GM18861 (cell line): ENCODE measurements around the gene ABCA3.
A peak's percentile ranks its signal among the peaks of the same experiment; 100 is the strongest.
"Not testable (repeated sequence)": the region's sequence is repeated elsewhere in the genome, so short reads cannot be mapped to it uniquely, and the experiment has no call there.

Experiments
- ATAC-seq: cut with Tn5 transposase; IDR thresholded peaks from one replicate; pipeline ENCODE4 v1.9.1; 2021; ENCODE audit not compliant: unreplicated experiment

Gene ABCA3

DNA sequence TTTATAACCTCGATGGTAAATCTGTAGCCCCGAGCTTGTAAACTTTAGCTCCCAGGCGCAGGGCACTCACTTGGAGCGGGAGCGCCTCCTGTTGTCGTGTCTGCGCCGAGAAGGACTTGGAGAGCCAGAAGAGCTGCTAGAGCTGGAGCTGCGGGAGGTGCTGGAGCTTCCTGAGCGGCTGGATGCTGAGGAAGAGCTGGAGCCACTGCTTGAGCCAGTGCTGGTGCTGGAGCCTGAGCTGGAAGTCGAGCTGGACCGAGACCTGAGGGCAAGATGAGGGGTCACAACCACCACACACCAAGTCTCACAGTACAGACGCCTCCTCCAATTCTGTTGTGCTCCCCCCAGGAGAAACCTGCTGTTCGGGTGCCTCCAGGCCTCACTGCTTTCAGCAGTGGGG is 77.5 kb downstream of the ABCA3 start:
- ATAC-seq, result not testable (repeated sequence)

GRCh38 chr16:2260250-2260649 is 80.3 kb downstream of the ABCA3 start:
- ATAC-seq, result no peak

- not testable (repeated sequence) for ATAC-seq
Measured at GRCh38 chr16:2258530-2258929, 82.0 kb downstream of the ABCA3 start.

DNA sequence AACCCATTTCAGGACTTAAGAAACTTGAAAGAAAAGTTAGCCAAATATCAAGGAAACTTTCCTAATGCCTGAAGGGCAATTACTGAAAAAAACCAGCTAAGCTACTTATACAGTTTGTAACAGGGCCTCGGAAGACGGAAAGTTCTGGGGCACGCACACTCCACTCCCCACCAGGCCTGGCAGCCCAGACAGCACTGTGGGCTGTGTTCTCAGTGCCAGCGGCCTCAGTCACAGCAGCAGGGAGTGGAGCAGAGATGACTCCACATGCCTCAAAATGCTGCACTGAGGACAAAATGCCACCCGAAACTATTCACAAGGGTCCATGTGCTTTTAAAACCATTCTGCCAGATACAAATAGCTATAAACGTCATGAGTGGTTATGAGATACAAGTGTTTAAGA is 82.8 kb downstream of the ABCA3 start:
- no peak for ATAC-seq

DNA sequence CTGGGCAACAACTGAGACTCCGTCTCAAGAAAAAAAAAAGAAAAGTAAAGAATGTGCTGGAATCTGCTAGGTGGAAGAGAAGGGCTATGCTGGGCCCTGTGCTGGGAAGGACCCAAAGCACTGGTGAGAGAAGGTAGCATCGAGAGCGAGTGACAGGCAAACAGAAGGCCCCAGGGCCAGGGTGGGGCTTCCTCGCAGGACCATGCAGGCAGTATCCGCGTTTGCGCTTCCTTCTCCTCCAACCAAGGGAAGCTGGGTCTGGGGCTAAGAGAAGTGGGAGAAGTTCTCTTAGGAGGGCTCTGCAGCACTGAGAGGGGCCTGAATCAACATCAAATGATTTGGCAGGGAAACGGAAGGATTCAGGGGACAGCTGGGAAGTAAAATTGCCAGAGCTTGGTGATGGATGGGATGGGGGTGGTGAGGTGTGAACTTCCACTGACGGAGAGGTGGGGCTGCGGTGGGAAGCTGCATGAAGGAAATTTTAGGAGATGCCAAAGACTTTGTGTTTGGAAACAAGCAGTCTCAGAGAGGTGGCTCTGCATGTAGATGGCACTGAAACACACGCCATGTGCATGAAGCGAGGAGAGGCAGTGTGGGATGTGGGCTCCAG is 83.9 kb downstream of the ABCA3 start:
- ATAC-seq, result no peak

DNA sequence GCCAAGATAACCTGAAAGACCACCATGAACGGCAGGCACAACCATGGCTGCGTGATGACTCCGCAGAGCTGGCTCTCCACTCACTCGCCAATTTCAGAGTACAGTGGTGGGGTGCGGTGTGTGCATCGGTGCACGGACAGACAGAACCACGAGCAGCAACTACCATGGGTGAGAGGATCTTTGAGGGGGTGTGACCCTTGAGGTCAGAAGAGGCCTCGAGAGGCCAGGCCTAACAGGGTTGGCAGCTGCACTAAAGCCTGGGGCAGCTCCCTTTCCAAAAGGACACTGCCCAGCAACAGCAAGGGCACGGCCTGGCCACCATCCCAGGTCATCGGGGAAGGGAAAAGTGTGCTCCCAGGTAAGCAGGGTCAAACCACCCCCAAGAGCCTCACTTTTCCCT is 87.2 kb downstream of the ABCA3 start:
- ATAC-seq, result no peak

- ATAC-seq, result no peak
Measured at GRCh38 chr16:2252806-2253148, 87.8 kb downstream of the ABCA3 start.

DNA sequence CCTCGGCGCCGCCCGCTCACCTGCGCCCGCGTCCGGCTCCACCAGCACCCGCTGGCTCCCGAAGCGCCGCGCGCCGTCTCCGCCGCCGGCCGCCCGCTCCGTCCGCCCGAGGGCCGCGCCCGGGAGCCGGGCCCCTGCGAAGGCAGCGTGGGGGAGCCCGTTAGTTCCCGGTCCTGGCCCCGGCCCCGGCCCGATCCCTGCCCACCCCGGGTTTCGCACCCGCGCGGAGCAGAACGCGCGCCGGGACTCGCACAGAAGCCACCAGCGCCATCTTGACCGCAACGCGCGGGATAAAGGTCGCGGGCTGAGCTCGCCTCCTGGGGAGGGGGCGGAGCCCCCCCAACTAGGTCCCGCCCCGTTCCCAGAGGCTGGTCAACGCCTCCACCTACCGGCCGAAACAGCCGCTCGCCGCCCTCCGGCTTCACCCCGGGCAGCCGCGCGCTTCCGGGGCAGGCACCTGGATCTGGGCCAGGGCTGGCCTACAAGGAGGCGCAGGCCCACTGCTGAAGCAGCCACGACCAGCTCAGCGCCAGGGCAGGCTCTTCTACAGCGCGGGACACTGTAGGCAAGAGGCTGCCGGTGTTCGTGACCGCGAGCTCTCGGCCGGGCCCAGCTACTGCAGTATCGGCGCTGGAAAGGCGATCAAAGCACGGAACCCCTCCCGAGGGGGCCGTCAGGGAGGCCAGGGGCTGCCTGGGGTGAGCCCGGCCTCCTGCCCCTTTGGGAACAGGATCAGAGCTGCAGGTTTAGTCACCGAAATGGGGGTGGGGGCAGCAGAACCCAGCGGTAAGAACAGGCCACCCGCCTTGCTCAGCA is 89.0 kb downstream of the ABCA3 start, which contains the start of gene ECI1:
TSS of gene ECI1 (minus strand) at position 292 of the 816 bp plus-strand sequence. CDS start at position 271, 21 bp downstream.
- peak; percentile 75 for ATAC-seq

DNA sequence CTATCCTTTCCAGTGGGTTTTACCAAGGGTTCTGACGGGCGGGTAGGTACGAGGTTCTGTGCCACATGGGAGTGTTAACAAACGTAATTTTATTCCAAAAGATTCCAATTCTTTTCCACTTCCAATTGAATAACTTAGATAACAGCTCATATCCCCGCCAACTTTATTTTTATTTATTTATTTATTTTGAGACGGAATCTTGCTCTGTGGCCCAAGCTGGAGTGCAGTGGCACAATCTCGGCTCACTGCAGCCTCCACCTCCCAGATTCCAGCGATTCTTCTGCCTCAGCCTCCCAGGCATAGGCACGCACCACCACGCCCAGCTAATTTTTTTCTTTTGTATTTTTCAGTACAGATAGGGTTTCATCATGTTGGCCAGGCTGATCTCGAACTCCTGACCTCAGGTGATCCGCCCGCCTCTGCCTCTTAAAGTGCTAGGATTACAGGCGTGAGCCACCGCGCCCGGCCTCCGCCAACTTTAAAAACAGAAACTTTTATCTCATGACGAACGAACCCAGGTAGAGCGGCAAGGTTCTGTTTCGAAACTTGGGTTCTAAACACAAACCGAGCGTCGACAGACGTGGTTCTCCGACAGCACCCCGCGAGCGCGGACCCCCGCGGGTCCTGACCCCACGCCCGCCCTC is 89.8 kb downstream of the ABCA3 start:
- no peak for ATAC-seq

- ATAC-seq, result no peak
Measured at GRCh38 chr16:2246301-2246885, 94.1 kb downstream of the ABCA3 start.

- ATAC-seq, result no peak
Measured at GRCh38 chr16:2244926-2245795, 95.4 kb downstream of the ABCA3 start.

DNA sequence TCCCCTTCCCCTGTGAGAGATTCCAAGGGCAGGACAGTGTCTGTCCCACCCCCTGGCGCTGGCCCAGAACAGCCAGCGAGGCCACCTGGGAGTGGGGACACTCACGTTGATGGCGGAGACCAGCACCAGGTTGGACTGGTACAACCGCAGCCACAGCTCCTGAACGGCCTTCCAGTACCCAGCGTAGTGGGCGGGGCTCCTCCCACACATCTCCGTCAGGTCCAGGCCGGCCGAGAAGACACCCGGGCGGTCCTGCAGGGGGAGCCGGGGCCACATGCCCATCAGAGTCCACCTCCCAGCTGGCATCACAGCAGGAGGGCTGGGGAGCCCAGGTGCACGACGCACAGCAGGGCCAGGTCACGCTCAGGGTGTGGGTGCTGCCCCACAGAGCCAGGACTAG is 96.2 kb downstream of the ABCA3 start:
- no peak for ATAC-seq

GRCh38 chr16:2243781-2244180 is 96.7 kb downstream of the ABCA3 start:
- ATAC-seq, result no peak

- ATAC-seq, result no peak
Measured at GRCh38 chr16:2243031-2243528, 97.4 kb downstream of the ABCA3 start.

- no peak for ATAC-seq
Measured at GRCh38 chr16:2242598-2242997, 97.9 kb downstream of the ABCA3 start.

GRCh38 chr16:2240331-2240730 is 100.2 kb downstream of the ABCA3 start:
- ATAC-seq, result not testable (repeated sequence)

DNA sequence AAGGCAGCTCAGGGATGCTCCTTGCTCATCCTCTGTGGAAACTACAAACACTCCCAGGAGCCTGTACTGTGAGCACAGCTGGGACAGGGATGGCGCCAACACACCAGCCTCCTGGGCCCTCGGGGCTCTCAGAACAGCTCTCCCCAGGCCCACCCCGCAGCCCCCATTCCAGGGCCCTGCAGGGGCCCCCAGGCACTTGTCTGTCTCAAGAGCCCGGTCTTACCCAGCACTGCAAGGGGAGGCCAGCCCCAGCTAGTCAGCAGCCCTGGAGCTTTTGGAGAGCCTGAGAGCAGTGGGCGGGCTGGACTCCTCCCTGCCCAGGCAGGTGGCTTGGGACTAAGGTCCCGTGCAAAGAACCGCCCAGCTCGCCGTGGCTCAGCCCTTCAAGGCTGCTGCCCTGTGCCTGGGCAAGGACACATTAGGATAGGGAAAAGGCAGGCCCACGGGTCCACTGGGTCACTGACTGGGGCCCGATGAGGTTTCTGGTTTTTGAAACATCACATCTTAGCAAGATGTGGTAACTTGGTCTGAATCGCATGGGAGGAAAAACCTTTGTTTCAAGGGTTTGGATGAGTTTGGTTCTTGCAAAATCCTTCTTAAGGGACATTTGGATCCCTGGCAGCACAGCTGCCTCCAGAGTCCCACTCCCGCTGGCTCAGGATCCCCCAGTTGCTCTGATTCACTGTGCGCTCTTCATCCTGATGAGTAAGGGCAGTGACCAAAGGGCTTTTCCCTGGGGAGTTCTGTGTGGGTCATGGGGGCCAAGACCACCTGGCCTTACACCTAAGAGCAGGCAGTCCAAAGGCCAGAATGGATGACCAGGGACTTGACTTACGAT is 101.5 kb downstream of the ABCA3 start:
- ATAC-seq, result no peak

GRCh38 chr16:2238150-2238837 is 102.2 kb downstream of the ABCA3 start:
- ATAC-seq, result no peak

DNA sequence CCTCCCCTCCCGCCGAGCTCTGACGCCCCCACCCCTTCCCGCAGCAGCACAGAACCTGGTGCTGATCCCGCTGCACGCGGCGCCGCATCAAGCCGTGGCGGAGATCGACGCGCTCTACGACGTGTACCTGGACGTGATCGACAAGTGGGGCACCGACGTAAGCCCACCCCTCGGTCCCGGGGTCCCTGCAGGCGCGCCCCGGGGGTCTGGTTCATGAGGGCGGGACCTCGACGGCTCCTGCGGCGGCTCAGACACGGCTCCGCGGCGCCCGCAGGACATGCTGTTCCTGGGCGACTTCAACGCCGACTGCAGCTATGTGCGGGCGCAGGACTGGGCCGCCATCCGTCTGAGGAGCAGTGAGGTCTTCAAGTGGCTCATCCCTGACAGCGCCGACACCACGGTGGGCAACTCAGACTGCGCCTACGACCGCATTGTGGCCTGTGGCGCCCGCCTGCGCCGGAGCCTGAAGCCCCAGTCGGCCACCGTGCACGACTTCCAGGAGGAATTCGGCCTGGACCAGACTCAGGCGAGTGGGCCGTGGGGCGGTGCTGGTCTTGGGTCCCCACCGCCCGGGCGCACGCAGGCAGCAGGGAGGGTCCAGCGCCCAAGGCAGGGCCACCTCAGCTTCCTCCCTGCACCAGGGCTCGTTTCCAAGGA is 102.9 kb downstream of the ABCA3 start:
- ATAC-seq, result no peak
